ENCODE data around the gene DLGAP4.

Gene DLGAP4

DNA sequence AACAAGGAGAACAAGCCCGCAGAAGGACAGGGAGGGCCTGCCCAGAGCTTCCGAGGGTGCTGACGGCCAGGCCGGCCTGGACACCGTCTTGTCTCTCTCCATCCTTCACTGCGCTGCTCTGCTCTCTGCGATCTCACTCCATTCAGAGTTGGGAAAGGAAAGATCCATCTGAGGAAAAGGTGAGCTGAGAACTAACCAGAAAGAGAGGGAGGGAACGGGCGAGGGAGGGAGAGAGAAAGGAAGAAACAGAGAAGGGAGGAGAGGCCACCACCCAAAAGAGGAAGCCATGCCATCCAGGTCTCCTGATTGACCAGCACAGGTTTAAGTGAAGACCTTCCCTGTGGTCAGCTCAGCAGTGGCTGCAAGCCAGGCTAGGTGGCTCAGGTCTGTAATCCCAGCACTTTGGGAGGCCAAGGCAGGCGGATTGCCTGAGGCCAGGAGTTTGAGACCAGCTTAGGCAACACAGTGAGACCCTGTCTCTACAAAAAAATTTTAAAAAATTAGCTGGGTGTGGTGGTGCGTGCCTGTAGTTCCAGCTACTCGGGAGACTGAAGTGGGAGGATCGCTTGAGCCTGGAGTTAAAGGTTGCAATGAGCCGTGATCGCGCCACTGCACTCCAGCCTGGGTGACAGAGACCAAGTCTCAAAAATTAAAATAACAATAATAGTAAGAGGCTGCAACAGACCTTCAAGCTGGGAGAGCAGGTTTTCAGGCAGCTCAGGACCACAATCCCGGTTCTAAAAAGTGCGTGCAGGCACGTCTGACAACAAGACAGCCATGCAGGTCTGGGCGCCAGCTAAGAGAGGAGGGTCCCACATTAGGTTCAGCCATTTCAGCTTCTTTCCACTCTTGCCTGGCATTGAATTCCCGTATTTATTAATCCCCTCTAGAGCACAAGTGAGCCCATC lies 34.2 kb upstream of the DLGAP4 start:
- Histone ChIP-seq H4K20me1 (ENCODE audit: low read depth, low read length) (no peaks in the 10 kb centered on the region), H3K27me3 (ENCODE audit: low read length) (no peaks in the 10 kb centered on the region), H3K4me3 (ENCODE audit: insufficient read depth, low read length, poor library complexity, severe bottlenecking) (no peak overlapping the region), H2AFZ (ENCODE audit: low read depth, low read length, severe bottlenecking) (no peak overlapping the region), H3K79me2 (ENCODE audit: insufficient read depth, low read length) (no peaks in the 10 kb centered on the region), H3K9me2 (replicated peaks; ENCODE audit: insufficient read depth, low read length) (no peaks in the 10 kb centered on the region), H3K4me2 (ENCODE audit: low read depth, low read length, poor library complexity, severe bottlenecking) (no peak overlapping the region), H3K9me3 (ENCODE audit: insufficient read depth, low read length) (no peaks in the 10 kb centered on the region), H3K9ac (ENCODE audit: low read length) (no peak overlapping the region), H3F3A (ENCODE audit: insufficient read depth) (no peaks in the 10 kb centered on the region), H3K27ac (ENCODE audit: low read depth, low read length) (no peak overlapping the region), H3K36me3 (ENCODE audit: low read length) (no peaks in the 10 kb centered on the region)
- TF ChIP-seq, protein P1, sequence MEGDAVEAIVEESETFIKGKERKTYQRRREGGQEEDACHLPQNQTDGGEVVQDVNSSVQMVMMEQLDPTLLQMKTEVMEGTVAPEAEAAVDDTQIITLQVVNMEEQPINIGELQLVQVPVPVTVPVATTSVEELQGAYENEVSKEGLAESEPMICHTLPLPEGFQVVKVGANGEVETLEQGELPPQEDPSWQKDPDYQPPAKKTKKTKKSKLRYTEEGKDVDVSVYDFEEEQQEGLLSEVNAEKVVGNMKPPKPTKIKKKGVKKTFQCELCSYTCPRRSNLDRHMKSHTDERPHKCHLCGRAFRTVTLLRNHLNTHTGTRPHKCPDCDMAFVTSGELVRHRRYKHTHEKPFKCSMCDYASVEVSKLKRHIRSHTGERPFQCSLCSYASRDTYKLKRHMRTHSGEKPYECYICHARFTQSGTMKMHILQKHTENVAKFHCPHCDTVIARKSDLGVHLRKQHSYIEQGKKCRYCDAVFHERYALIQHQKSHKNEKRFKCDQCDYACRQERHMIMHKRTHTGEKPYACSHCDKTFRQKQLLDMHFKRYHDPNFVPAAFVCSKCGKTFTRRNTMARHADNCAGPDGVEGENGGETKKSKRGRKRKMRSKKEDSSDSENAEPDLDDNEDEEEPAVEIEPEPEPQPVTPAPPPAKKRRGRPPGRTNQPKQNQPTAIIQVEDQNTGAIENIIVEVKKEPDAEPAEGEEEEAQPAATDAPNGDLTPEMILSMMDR (IDR thresholded peaks at IDR 0.05; ENCODE audit: insufficient read depth, low read length, poor library complexity, severe bottlenecking): no peak
- no peak for TF ChIP-seq EZH2phosphoT487 (conservative IDR thresholded peaks at IDR 0.05; ENCODE audit: low read length)

DNA sequence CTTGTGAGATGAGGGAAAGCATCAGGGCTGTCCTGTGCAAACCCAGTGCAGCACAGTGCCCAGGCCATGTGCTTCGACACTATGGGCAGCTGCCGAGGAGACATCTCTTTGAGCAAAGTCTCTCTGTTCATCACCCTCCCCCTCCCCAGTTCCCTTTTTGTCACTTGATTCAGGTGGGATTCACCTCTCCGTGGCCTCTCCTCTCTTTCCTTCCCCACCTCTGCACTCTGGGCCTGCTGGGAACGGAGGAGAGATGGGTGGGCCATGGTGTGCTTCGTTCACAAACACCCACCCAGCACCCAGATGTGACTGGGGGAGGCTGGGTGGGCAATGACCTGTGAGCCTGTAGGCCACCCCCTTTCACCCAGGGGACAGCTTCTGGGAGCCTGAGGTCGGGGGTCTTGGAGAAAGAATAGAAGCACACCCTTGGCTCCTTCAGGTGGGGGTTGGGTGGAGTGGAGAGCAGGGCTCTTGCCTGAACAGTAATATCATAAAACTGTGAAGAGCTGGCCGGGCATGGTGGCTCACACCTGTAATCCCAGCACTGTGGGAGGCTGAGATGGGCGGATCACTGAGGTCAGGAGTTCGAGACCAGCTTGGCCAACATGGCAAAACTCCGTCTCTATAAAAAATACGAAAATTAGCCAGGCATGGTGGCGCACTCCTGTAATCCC lies 33.5 kb upstream of the DLGAP4 start:
- Histone ChIP-seq H2AFZ (ENCODE audit: low read depth, low read length, severe bottlenecking) (no peak overlapping the region), H3K4me2 (ENCODE audit: low read depth, low read length, poor library complexity, severe bottlenecking) (no peak overlapping the region), H3K27ac (ENCODE audit: low read depth, low read length) (no peak overlapping the region), H4K20me1 (ENCODE audit: low read depth, low read length) (no peaks in the 10 kb centered on the region), H3K27me3 (ENCODE audit: low read length) (no peaks in the 10 kb centered on the region), H3K9ac (ENCODE audit: low read length) (no peak overlapping the region), H3K9me3 (ENCODE audit: insufficient read depth, low read length) (no peaks in the 10 kb centered on the region), H3K79me2 (ENCODE audit: insufficient read depth, low read length) (no peaks in the 10 kb centered on the region), H3K9me2 (replicated peaks; ENCODE audit: insufficient read depth, low read length) (no peaks in the 10 kb centered on the region), H3K36me3 (ENCODE audit: low read length) (no peaks in the 10 kb centered on the region), H3K4me3 (ENCODE audit: insufficient read depth, low read length, poor library complexity, severe bottlenecking) (no peak overlapping the region), H3F3A (ENCODE audit: insufficient read depth) (no peaks in the 10 kb centered on the region)
- TF ChIP-seq EZH2phosphoT487 (conservative IDR thresholded peaks at IDR 0.05; ENCODE audit: low read length): no peak
- TF ChIP-seq, protein P1 (IDR thresholded peaks at IDR 0.05; ENCODE audit: insufficient read depth, low read length, poor library complexity, severe bottlenecking): no peak

DNA sequence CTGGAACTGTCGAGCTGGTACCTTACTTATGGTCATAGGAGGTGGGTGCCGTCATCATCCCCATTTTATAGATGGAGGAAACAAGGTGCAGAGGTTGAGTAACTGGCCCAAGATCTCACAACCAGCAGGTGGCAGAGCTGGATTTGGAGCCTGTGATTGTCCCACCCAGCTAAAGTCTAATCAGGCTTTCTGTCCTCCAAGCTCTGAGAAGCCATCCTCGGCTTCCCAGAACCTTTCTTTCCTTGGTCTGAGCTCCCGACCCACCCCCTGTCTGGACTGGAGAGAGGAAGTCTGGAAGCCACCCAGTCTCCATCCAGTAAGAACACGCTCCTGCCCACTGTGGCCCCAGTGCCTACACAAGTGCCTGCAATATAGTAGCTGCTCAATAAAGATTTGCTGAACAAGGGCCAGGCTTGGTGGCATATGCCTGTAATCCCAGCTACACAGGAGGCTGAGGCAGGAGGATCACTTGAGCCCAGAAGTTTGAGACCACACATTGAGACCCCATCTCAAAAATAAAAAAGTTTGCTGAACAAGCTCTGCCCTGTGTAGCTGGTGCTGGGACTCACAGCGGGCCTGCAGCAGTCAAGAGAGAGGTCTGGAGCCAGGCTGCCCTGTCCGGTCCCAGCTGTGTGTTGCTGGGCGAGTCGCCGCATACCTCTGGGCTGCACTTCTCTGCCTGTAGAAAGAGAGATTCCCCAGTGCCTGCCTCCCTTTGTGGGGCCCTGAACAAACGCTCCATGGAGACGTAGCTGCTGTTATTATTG lies 32.5 kb upstream of the DLGAP4 start:
- no peaks in the 10 kb centered on the region for H3K79me2 ChIP-seq (ENCODE audit: insufficient read depth, low read length)
- H3K9ac ChIP-seq (ENCODE audit: low read length): no peak overlapping the region
- no peaks in the 10 kb centered on the region for H3K27me3 ChIP-seq (ENCODE audit: low read length)
- no peak for TF ChIP-seq EZH2phosphoT487 (conservative IDR thresholded peaks at IDR 0.05; ENCODE audit: low read length)
- TF ChIP-seq, protein P1 (IDR thresholded peaks at IDR 0.05; ENCODE audit: insufficient read depth, low read length, poor library complexity, severe bottlenecking): peak; percentile 41
- H3F3A ChIP-seq (ENCODE audit: insufficient read depth): no peaks in the 10 kb centered on the region
- no peak overlapping the region for H2AFZ ChIP-seq (ENCODE audit: low read depth, low read length, severe bottlenecking)
- H3K36me3 ChIP-seq (ENCODE audit: low read length): no peaks in the 10 kb centered on the region
- H3K9me3 ChIP-seq (ENCODE audit: insufficient read depth, low read length): no peaks in the 10 kb centered on the region
- H4K20me1 ChIP-seq (ENCODE audit: low read depth, low read length): no peaks in the 10 kb centered on the region
- H3K4me2 ChIP-seq (ENCODE audit: low read depth, low read length, poor library complexity, severe bottlenecking): no peak overlapping the region
- H3K4me3 ChIP-seq (ENCODE audit: insufficient read depth, low read length, poor library complexity, severe bottlenecking): no peak overlapping the region
- H3K9me2 ChIP-seq (replicated peaks; ENCODE audit: insufficient read depth, low read length): no peaks in the 10 kb centered on the region
- H3K27ac ChIP-seq (ENCODE audit: low read depth, low read length): no peak overlapping the region
